Smooth muscle cell of the pulmonary artery (primary cell): Measurements from ENCODE around the gene MRPL47. TPM values are rescaled to one million over a fixed set of nuclear protein-coding genes. Genes with fewer than 3 reads are reported as not detected.

Source experiments
- total RNA-seq: library from RNA; depleted of rRNA; stranded (reverse); fragments of >200 nt; gene quantifications from 2 replicates; pipeline ENCODE4 v1.2.3, GENCODE V29; 2014

MRPL47 gene
- total RNA-seq, result 14.8 and 19.6 TPM in 2 replicates

GRCh38 chr3:179604321-179605078, at the start of gene MRPL47, which contains the start of gene NDUFB5:
Gene MRPL47 (minus strand): TSS chr3:179604638. CDS start chr3:179604624, 14 bp downstream.
Gene NDUFB5 (plus strand): TSS chr3:179604794. CDS start chr3:179604816, 22 bp downstream.

GRCh38 chr3:179652447-179653095, 48.1 kb upstream of the MRPL47 start, which contains the start of gene USP13:
Gene USP13 (plus strand): TSS chr3:179653040. CDS start chr3:179653226, 186 bp downstream.

DNA sequence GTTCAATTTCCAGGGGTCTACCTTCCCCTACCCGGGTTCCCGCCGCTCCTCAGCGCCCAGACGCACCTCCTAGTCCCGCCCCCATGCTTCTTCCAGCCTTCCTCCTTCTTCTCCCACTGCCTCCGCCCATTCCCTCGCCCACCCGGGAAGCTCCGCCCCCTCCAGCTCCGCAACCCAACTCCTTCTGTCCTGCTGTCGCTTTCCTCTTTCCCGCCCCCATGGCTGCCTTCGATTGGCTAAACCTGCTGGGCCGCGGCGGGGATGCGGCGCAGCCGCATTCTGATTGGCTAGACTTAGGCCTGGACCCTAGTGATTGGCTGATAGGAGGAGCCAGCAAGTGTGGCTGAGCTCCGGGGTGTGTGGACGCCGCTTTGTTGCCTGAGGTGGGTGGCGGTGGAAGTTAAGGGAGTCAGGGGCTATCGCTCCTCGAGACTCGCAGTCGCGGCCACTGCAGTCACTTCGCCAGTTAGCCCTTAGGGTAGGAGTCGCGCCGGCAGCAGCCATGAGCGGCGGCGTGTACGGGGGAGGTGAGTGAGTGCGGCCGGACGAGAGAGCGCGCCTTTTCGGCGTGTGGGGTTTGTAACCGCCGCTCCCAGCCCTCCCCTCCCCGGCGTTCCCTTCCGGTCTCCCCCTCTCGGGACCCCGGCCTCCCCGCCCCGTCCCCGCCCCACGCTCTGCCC, 41.7 kb downstream of the MRPL47 start, which contains the start of gene ACTL6A:
ACTL6A (plus strand) TSS at position 336 of the 680 bp plus-strand sequence; CDS start at position 503, 167 bp downstream.

Other genes starting within 250 kb of the MRPL47 start
- 66.5 and 91.0 TPM in 2 replicates for gene GNB4, start 153.2 kb downstream of the MRPL47 start, total RNA-seq
- 35.9 and 36.5 TPM in 2 replicates for gene ACTL6A, start 41.7 kb downstream of the MRPL47 start, total RNA-seq
- 49.1 and 74.0 TPM in 2 replicates for gene NDUFB5, start 156 bp upstream of the MRPL47 start, total RNA-seq
- 8.6 and 10.6 TPM in 2 replicates for gene USP13, start 48.4 kb upstream of the MRPL47 start, total RNA-seq